Activated naive CD4-positive, alpha-beta T cell treated with anti-CD3 and anti-CD28 coated beads, Interleukin-2, amount 10 ng/mL, durations not matched to agents 7 days and 5 days (primary cell): ENCODE data around the gene EPB41L3.
"Not testable (repeated sequence)": the region's sequence is repeated elsewhere in the genome, so short reads cannot be mapped to it uniquely, and the experiment has no call there.

ENCODE experiments used
- CTCF ChIA-PET: fragments of 350-600 bp; sonication (Branson Sonifier 250); formaldehyde crosslinking; loops from one replicate; lab custom pipeline; 2021; ENCODE audit warnings: antibody characterized with exemption; lab: Charles Lee
- DNase-seq: peaks from one replicate; pipeline ENCODE4 v3.0.0-alpha.2; 2020
- H3K27ac Mint-ChIP-seq: one replicate; pipeline ENCODE4 v1.8.0; 2021; ENCODE audit warnings: mild to moderate bottlenecking, moderate library complexity, mixed read lengths
- H3K27me3 Mint-ChIP-seq: one replicate; pipeline ENCODE4 v1.8.0; 2021; ENCODE audit warnings: mild to moderate bottlenecking, mixed read lengths
- H3K36me3 Mint-ChIP-seq: one replicate; pipeline ENCODE4 v1.8.0; 2021; ENCODE audit warnings: mixed read lengths
- H3K4me1 Mint-ChIP-seq: one replicate; pipeline ENCODE4 v1.8.0; 2021; ENCODE audit warnings: mixed read lengths
- H3K4me3 Mint-ChIP-seq: one replicate; pipeline ENCODE4 v1.8.0; 2021; ENCODE audit warnings: mild to moderate bottlenecking, moderate library complexity, mixed read lengths
- H3K9me3 Mint-ChIP-seq: one replicate; pipeline ENCODE4 v1.8.0; 2021; ENCODE audit warnings: mixed read lengths

The EPB41L3 gene

DNA sequence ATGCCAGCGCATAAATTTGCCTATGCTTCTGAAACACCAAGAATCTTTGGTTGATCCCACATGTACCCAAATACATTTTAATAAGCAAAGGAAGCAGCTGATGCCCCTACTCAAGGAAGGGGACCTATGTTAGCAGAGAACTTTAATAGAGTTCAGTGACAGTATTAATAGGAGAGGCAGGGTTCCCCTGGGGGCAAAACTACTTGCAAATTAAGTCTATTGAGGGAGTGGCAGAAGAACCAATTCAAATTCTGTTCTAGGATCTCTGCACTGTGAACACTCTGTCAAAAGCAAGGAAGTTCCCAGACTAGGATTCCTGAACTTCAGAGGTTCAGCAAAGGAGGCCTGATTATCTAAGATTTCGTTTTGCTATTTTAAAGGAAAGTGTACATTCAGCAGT, 47.5 kb downstream of the EPB41L3 start:
- DNase-seq = no peak
- CTCF ChIA-PET = no interaction called here
- Mint-ChIP-seq H3K36me3 (no peaks in the 10 kb centered on the region), H3K9me3 (no peaks in the 10 kb centered on the region), H3K27me3 (no peaks in the 10 kb centered on the region), H3K27ac (no peak overlapping the region), H3K4me3 (no peak overlapping the region), H3K4me1 (no peaks in the 10 kb centered on the region)

DNA sequence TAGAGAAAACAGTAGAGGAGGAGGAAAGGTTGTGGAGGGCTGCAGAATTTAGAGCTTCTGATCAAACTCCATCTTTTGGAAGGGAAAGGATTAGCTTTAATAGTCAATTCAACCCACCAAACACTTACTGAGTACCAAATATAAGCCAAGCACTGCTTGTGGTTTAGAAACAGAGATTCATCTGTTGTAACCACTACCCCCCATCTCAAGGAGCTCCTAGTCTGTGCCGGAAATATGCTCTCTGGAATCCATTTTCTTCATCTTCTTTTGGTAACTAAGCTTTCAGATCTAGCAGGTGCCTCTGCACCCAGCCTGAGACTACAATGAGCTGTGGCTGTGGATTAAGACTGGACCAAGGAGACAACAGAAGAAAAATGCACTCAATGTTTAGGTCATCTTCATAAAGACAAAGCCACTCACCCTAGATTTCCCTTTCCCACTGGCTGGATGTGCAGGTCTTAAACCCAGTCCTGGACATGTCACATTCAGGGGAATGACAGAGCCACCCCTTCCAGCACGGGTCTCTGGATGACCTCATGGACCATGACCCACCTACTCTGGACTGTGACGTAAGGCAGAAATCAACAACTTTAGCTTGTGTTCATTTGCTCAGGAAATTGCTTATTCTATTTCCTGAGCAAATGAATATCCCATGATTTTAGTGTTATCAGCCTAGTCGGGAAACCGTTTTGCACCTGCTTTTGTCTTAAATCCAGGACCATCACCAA, 52.9 kb downstream of the EPB41L3 start:
- Mint-ChIP-seq H3K27me3 (no peaks in the 10 kb centered on the region), H3K4me3 (no peak overlapping the region), H3K4me1 (no peaks in the 10 kb centered on the region), H3K27ac (no peak overlapping the region), H3K36me3 (no peaks in the 10 kb centered on the region), H3K9me3 (no peaks in the 10 kb centered on the region)
- no peak for DNase-seq
- CTCF ChIA-PET = no interaction called here

DNA sequence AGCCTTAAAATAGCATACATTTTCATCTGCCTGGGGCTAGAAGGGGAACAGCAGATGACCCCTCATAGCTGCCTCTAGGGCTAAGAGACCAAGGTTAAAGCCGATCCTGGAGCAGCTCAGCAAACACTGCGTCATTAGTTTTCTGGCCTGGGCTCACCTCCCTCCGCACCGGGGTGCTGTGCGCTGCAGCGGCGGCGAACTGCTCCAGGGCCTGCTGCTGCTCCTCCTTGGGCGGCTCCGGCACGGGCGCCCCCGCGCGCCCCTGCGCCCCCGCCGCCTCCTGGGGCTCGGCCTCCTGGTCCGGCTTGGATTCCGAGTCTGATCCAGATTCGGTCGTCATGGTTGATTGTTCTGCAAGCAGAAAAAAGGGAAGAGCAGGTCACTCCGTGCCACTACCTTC, 55.0 kb downstream of the EPB41L3 start:
- no peak overlapping the region for H3K4me3 Mint-ChIP-seq
- no peaks in the 10 kb centered on the region for H3K36me3 Mint-ChIP-seq
- no peak overlapping the region for H3K27ac Mint-ChIP-seq
- no peaks in the 10 kb centered on the region for H3K9me3 Mint-ChIP-seq
- CTCF ChIA-PET = no interaction called here
- DNase-seq = no peak
- no peaks in the 10 kb centered on the region for H3K4me1 Mint-ChIP-seq
- H3K27me3 Mint-ChIP-seq = no peaks in the 10 kb centered on the region

DNA sequence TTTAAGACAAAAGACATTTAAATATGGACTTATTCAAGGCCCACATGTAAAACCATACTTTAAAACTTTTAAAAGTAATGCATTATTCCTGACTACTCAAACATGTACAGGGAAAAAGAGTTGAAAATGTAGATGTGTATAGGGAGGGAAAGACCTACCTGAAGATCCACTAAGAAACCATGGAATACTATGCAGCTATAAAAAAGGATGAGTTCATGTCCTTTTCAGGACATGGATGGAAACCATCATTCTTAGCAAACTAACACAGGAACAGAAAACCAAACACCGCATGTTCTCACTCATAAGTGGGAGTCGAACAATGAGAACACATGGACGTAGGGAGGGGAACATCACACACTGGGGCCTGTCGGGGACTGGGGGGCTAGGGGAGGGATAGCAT, 55.8 kb downstream of the EPB41L3 start:
- H3K4me1 Mint-ChIP-seq, H3K9me3 Mint-ChIP-seq, H3K4me3 Mint-ChIP-seq, H3K27ac Mint-ChIP-seq, H3K27me3 Mint-ChIP-seq, DNase-seq, H3K36me3 Mint-ChIP-seq, CTCF ChIA-PET: not testable (repeated sequence)

DNA sequence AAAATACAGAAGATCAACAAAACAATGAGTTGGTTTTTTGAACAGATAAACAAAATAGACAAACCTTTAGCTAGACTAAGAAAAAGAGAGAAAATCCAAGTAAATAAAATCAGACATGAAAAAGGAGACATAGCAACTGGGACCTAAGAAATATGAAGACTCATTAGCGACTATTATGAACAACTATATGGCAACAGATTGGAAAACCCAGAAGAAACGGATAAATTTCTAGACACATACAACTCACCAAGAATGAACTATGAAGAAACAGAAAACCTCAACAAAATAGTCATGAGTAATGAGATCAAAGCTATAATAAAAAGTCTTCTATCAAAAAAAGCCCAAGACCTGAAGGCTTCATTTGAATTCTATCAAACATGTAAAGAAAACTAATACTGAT, 59.3 kb downstream of the EPB41L3 start:
- CTCF ChIA-PET = no interaction called here
- Mint-ChIP-seq H3K27me3 (no peaks in the 10 kb centered on the region), H3K9me3 (no peaks in the 10 kb centered on the region), H3K27ac (no peak overlapping the region), H3K4me1 (no peaks in the 10 kb centered on the region), H3K4me3 (no peak overlapping the region), H3K36me3 (no peaks in the 10 kb centered on the region)
- DNase-seq = no peak

DNA sequence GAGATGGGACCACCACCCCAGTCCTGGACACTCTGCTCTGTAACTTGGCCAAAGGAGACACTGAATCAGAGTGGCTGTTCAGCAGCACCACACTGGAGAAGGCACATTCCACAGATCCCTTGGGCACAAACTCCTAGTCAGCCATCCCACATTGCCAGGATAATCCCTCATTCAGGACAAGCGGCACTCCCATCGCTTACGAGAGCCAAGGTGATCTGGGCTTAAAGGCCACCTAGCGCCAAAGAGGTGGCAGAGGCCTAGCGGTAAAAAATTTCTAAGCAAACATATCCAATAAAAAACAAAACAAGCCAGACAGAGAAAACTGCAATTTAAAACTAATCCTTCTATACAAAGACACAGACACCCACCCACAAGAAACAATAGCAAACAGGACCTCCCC, 62.2 kb downstream of the EPB41L3 start:
- Mint-ChIP-seq H3K27ac (no peak overlapping the region), H3K27me3 (peaks cover 4% of the 10 kb centered on the region), H3K4me1 (no peaks in the 10 kb centered on the region), H3K4me3 (no peak overlapping the region), H3K9me3 (no peaks in the 10 kb centered on the region), H3K36me3 (no peaks in the 10 kb centered on the region)
- DNase-seq = no peak
- CTCF ChIA-PET = no interaction called here

DNA sequence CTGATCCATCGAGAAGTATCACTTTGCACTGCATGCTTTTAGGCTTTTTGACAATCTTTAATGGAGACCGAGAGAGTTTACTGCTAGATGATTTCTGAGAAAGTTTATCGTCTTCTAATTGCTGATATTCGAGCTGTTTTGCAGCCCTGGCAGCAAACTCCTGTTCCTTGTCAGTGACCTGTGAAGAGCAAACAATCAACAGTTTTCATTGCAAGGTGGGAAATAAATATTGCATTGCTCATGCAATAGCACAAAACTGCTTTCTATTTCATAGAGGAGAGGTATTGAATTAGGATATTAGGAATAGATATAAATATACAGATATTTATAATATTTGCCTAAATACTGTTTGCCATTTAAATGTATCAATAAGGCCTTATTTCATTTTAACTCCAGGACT, 65.5 kb downstream of the EPB41L3 start:
- Mint-ChIP-seq H3K9me3 (no peaks in the 10 kb centered on the region), H3K27ac (no peak overlapping the region), H3K36me3 (no peaks in the 10 kb centered on the region), H3K4me1 (no peaks in the 10 kb centered on the region), H3K27me3 (peaks cover 4% of the 10 kb centered on the region), H3K4me3 (no peak overlapping the region)
- CTCF ChIA-PET = no interaction called here
- no peak for DNase-seq

DNA sequence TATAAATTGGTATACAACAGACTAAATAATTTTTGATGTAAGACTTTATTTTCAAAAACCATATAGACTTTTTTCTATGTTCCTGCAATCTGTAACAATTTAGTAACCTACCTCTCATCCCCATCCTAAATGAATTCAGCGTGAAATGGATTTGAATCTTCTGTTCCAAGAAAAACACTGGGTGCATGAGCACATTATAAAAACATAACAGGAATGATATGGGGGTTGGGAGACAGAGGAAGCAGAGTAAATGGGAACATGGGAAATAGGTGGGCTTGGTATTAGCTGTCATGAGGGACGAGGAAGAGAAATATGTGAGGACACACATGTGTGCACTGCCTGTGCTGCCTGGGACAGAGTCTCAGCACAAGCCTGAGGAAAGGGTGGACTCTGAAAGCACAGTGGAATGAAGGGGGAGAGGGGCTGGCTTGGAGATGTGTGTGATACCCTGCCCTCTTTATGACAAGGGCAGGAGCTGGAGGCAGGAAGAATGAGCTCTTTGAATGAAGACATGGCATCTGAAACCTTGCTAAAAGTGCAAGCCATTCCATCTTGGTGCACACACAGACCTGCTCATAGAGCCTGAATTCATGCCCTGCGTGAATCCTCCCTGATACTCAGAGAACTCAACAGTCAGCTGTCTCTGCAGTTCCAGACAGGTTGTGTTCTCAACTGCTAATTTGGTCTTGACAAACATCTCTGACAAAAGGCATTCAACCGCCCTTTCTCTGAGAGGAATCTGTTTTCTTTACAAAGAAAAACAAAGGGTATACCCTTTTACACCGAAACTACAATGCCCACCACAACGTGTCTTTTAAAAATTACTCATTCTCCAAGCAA, 66.6 kb downstream of the EPB41L3 start:
- no peak for DNase-seq
- H3K27ac Mint-ChIP-seq = no peak overlapping the region
- peaks cover 4% of the 10 kb centered on the region for H3K27me3 Mint-ChIP-seq
- CTCF ChIA-PET = no interaction called here
- H3K4me1 Mint-ChIP-seq = no peaks in the 10 kb centered on the region
- H3K9me3 Mint-ChIP-seq = no peaks in the 10 kb centered on the region
- no peaks in the 10 kb centered on the region for H3K36me3 Mint-ChIP-seq
- no peak overlapping the region for H3K4me3 Mint-ChIP-seq

DNA sequence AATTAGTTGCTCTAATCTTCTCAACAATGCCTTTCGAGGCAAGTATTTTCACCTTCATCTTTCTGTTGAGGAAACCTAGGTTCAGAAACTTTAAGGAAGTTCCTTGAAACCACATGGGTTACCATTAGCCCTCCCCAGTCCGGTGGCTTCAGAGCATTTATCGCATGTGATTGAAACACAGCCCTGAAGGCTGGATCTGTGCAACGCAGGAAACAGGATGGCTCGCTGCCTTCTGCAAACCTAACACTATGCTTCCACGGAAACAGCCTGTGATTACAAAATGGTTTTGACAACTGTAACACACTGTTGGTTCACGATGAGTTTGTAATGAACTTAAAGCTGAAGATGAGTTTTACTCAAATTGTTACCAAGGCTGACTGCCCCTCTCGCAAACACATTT, 68.5 kb downstream of the EPB41L3 start:
- Mint-ChIP-seq H3K4me3 (no peak overlapping the region), H3K27me3 (peaks cover 4% of the 10 kb centered on the region), H3K4me1 (no peaks in the 10 kb centered on the region), H3K27ac (no peak overlapping the region), H3K36me3 (no peaks in the 10 kb centered on the region), H3K9me3 (no peaks in the 10 kb centered on the region)
- CTCF ChIA-PET = no interaction called here
- no peak for DNase-seq

DNA sequence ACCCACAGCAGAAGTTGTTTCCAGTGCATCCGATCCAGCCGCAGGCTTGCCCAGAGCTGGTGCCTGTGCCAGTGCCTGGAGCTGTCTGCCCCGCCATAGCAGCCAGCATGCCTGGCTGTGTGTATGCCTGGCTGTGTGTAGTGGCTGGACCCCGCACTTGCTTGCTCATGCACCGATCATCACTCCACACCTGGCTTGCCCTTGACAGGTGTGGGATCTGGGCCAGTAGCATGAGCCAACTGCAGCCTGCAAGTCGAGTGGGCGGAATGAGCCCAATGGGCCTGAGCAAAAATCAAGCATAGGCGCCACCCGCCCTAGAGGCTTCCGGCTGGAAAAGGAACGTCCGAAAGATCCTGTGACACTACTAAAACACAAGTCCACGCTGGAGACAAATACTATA, 74.5 kb downstream of the EPB41L3 start:
- H3K9me3 Mint-ChIP-seq = no peaks in the 10 kb centered on the region
- H3K4me3 Mint-ChIP-seq = no peak overlapping the region
- no peaks in the 10 kb centered on the region for H3K36me3 Mint-ChIP-seq
- H3K27ac Mint-ChIP-seq = no peak overlapping the region
- CTCF ChIA-PET = no interaction called here
- H3K27me3 Mint-ChIP-seq = no peaks in the 10 kb centered on the region
- H3K4me1 Mint-ChIP-seq = peaks cover 6% of the 10 kb centered on the region
- no peak for DNase-seq

DNA sequence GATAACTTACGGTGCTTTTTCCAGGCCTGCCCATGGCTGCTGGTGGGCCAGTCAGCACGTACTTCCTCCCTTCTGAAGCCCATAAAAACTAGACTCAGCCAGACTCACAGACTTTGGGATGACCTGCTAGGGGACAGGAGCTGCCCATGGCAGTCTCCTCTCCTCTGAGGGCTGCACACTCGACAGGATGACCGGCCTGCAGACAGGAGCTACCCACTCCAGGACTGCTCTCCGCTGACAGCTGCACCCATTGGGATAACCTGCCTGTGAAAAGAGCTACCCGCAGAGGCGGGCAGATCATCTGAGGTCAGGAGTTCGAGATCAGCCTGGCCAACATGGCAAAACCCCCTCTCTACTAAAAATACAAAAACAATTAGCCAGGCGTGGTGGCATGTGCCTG, 75.4 kb downstream of the EPB41L3 start:
- Mint-ChIP-seq H3K4me1 (peaks cover 6% of the 10 kb centered on the region), H3K27ac (no peak overlapping the region), H3K36me3 (no peaks in the 10 kb centered on the region), H3K4me3 (no peak overlapping the region), H3K27me3 (no peaks in the 10 kb centered on the region), H3K9me3 (no peaks in the 10 kb centered on the region)
- CTCF ChIA-PET = interaction anchor here (1.6 kb wide), 1 partner anchor 11 kb away, joined by 4 read pairs; no protein-coding TSS in a partner anchor
- DNase-seq = no peak

DNA sequence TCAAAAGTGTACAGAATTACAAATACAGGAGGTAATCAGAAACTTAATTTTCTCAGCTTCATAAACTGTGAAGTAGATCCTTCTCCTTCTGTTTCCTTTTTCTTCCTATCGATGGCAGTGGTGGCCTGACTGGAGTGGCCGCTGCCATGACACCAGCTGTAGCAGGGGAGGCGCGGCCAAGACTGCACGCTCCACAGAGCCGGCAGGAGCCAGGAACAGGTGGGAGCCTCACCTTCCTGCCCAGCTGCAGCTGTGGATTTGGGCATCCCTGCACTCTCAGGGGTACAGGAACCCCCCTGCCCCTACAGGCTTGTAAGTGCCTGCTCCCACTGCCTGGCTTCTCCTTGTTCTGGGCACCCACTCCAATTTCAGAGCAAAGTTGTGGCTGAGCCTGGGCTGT, 76.1 kb downstream of the EPB41L3 start:
- peaks cover 6% of the 10 kb centered on the region for H3K4me1 Mint-ChIP-seq
- H3K36me3 Mint-ChIP-seq = no peaks in the 10 kb centered on the region
- H3K27ac Mint-ChIP-seq = no peak overlapping the region
- CTCF ChIA-PET = interaction anchor here (1.6 kb wide), 1 partner anchor 12 kb away, joined by 4 read pairs; no protein-coding TSS in a partner anchor
- no peaks in the 10 kb centered on the region for H3K27me3 Mint-ChIP-seq
- no peaks in the 10 kb centered on the region for H3K9me3 Mint-ChIP-seq
- no peak for DNase-seq
- H3K4me3 Mint-ChIP-seq = no peak overlapping the region

DNA sequence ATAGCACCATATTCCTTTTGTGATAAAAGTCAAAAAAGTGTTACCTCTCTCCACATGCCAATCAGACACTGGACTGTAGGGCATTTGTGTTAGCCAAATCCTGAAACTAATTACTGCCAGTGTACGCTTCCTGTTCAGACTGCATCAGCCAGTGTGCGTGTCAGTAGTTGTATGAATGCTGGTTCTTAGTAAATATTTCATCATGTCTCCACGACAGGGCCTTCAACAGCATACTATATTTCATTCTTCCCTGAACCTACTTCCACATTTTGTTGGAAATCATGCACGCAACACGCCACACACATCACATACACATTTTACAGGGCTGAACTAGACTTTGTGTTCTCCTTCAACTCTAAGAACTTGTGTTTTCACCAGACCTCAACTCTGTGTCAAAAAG, 77.5 kb downstream of the EPB41L3 start:
- Mint-ChIP-seq H3K27me3 (no peaks in the 10 kb centered on the region), H3K9me3 (no peaks in the 10 kb centered on the region), H3K36me3 (no peaks in the 10 kb centered on the region), H3K4me1 (peaks cover 6% of the 10 kb centered on the region), H3K27ac (no peak overlapping the region), H3K4me3 (no peak overlapping the region)
- CTCF ChIA-PET = no interaction called here
- no peak for DNase-seq

DNA sequence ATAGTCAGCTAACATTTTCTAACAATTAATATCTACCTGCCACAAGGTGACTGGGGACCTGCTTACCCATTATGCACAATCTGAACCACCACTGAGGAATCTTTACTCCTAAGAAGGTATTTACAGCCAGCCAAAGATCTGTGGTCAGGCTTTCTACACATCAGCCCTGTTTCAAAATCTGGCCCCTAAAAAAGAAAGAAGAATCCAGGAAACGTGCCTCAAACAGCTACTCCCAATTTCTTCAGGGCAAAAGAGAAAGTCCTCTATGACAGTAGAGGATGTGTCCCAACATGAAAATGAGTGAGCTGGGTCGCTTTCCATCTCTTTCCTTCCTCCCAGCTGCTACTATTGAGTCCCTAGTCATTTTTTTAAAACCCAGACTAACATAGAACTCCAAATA, 79.5 kb downstream of the EPB41L3 start:
- H3K4me3 Mint-ChIP-seq = no peak overlapping the region
- CTCF ChIA-PET = no interaction called here
- H3K36me3 Mint-ChIP-seq = no peaks in the 10 kb centered on the region
- no peaks in the 10 kb centered on the region for H3K9me3 Mint-ChIP-seq
- peaks cover 6% of the 10 kb centered on the region for H3K4me1 Mint-ChIP-seq
- no peak for DNase-seq
- H3K27ac Mint-ChIP-seq = no peak overlapping the region
- no peaks in the 10 kb centered on the region for H3K27me3 Mint-ChIP-seq

DNA sequence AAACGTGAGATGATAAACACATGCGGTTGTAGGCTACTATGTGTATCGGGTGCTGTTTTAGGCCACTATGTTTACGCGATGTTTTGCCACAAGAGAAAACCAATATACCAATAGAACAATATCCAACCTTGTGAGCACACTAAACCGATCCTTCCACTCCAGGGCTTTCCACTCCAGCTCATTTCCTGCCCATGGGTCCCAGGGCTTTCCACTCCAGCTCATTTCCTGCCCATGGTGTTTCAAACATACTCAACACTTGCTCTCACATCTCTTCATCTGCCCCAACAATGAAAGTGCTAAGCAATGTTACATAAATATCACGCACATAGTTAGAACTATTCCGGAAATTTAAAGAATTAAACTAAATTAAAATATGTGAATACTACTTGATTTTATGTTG, 80.0 kb downstream of the EPB41L3 start:
- Mint-ChIP-seq H3K27me3 (no peaks in the 10 kb centered on the region), H3K36me3 (no peaks in the 10 kb centered on the region), H3K4me1 (peaks cover 6% of the 10 kb centered on the region), H3K9me3 (no peaks in the 10 kb centered on the region), H3K27ac (no peak overlapping the region), H3K4me3 (no peak overlapping the region)
- CTCF ChIA-PET = no interaction called here
- no peak for DNase-seq
